Right cardiac atrium (tissue), 5 donors: ENCODE data around the gene GUCA2A. TPM values are rescaled to one million over a fixed set of nuclear protein-coding genes. Genes with fewer than 3 reads are reported as not detected.

Source experiments
- ATAC-seq, 2 donors: fragments of 200-7000 bp; cut with Tn5 transposase; one replicate each; pipeline versions ENCODE4 v1.8.0 to v1.9.1; 2020; ENCODE audit warnings: moderate library complexity in 2 of 2, mild to moderate bottlenecking in 1 of 2
- DNase-seq, 3 donors: peaks; one replicate each; pipeline ENCODE4 v3.0.0-alpha.2; 2020
- H3K27ac ChIP-seq: one replicate; pipeline ENCODE4 v1.5.1; 2013; ENCODE audit warnings: mild to moderate bottlenecking, low read length, control low read depth, moderate library complexity
- H3K27me3 ChIP-seq: one replicate; pipeline ENCODE4 v1.6.1; 2013; ENCODE audit not compliant: control insufficient read depth, insufficient read depth
- H3K4me1 ChIP-seq: one replicate; pipeline ENCODE4 v1.6.1; 2013; ENCODE audit warnings: low read length; ENCODE audit not compliant: control insufficient read depth, insufficient read depth
- H3K4me3 ChIP-seq: one replicate; pipeline ENCODE4 v1.5.1; 2013; ENCODE audit warnings: low read length, control low read depth
- H3K9me3 ChIP-seq: one replicate; pipeline ENCODE4 v1.6.1; 2013; ENCODE audit warnings: low read length; ENCODE audit not compliant: control insufficient read depth
- WGBS: extraction: QIAGEN DNeasy Blood & Tissue Kit; methylation state at CpG from one replicate; pipeline ENCODE4 v1.1.7; 2013; 5-methylcytosine and 5-hydroxymethylcytosine counted together
- intact Hi-C, 4 donors: fragments of 100-400 bp; cut with DNase I; formaldehyde crosslinking; loops; one replicate each; pipeline versions ENCODE4 v1.11.0 to v1.14.0; 2022 to 2023
- polyA plus RNA-seq: library from polyadenylated mRNA; stranded (reverse); fragments of 200-250 nt; gene quantifications from one replicate; pipeline ENCODE4 v1.2.3, GENCODE V29; 2013
- total RNA-seq, 4 donors: library from RNA; stranded (reverse); fragmentation: NEBNext Ultra II Directional; extraction: Animal tissue kit (Norgen Biotek cat#: 25700); gene quantifications; one replicate each; pipeline ENCODE4 v1.2.1, GENCODE V29; 2021
- donor health status: healthy with polysubstance abuse.
- donor health status: DM: no; HTN: yes; CAD: no.
- donor health status: DM: no; HTN: no; CAD: no.
- donor health status: DM: no; HTN: yes; CAD: no; lungs with severe emphysema.
- donor health status: DM: yes; HTN: yes; CAD: no.

The GUCA2A gene
- total and polyA plus RNA-seq, 5 donors, result not detected

DNA sequence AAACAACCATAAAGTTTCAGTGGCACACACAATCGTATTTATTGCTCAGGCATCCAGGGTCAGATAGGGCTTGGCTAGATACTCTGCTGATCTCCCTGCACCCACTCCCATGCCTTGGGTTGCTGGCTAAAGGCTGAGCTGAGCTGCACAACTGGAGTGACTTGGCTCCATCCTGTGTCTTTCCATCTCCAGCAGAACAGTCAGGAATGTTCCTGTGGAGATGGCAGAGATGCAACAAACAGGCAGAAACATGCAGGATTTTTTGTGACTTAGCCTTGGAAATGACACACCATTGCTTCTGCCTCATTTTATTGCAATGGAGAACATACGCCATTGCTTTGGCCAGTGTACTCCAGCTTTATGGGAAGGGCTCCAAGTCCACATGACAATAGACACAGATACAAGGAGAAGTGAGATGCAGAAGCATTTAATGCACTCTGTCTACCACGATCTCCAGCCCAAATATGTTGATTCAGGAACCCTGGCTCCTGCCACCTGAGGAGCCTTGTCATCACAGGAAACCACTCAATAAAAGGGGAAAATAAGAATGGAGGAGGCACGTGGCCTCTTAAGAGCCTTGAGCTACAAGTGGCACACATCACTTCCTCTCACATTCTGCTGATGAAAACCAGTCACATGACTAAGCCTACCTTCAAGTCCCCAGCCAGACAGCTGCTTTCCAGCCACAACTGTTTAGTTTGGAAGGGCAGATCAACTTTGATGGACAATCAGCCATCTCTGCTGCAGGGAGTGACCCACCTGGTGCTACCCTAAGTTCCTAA lies 21.5 kb downstream of the GUCA2A start:
- WGBS, result 33% methylated on average over 4 of the region's 4 CpGs
- ATAC-seq (no peak), DNase-seq (no peak)
- Histone ChIP-seq H3K9me3 (no peaks in the 10 kb centered on the region), H3K27me3 (no peaks in the 10 kb centered on the region), H3K27ac (no peak overlapping the region), H3K4me3 (no peak overlapping the region), H3K4me1 (no peaks in the 10 kb centered on the region)
- intact Hi-C loops, result loop anchor here in 1 of 4 donors (10.0 kb wide), 1 partner anchor 602 kb away; the partner anchor contains the start of gene CLDN19

DNA sequence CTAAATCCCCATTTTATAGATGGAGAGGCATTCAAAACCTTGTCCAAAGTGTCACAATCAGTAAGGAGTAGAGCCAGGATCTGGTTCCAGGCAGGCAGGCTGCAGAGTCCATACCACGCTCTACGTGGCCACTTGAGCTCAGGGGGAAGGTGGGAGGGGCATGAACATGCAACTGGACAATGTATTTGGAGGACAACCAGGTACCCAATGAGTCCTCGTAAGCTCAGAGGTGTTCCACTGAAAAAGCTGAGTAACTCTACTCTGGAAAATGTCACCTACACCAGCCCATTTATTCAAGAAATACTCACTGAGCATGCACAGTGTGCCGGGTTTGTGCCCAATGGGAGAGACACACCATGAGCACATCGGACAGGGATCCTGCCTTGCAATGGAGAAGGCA lies 22.6 kb downstream of the GUCA2A start:
- no peak for DNase-seq
- intact Hi-C loops, result loop anchor here in 1 of 4 donors (10.0 kb wide), 1 partner anchor 603 kb away; the partner anchor contains the start of gene CLDN19
- Histone ChIP-seq H3K9me3 (no peaks in the 10 kb centered on the region), H3K27me3 (no peaks in the 10 kb centered on the region), H3K4me3 (no peak overlapping the region), H3K4me1 (no peaks in the 10 kb centered on the region), H3K27ac (no peak overlapping the region)
- 77% methylated on average over 5 of the region's 5 CpGs for WGBS
- no peak for ATAC-seq

DNA sequence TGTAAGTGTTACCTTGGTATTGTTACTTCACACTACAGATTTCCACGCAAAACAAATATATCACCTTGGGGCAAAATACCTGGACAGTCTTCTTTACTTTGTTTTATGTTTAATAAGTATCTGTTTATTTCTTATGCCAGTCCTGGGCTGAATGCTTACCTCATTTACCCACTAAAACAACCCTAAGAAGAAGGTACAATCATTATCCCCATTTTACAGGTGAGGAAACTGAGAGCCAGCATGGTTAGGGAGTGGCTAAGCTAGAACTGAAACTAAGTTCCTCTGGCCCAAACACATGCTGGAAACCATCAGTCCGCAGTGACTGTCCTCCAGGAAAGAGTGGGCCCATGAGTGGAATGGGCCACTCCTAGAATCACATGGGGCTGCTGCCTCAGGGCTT lies 24.4 kb downstream of the GUCA2A start:
- H3K4me3 ChIP-seq, result no peak overlapping the region
- intact Hi-C loops, result loop anchor here in 1 of 4 donors (10.0 kb wide), 1 partner anchor 605 kb away; the partner anchor contains the start of gene CLDN19
- H3K9me3 ChIP-seq, result no peaks in the 10 kb centered on the region
- ATAC-seq (no peak), DNase-seq (no peak)
- WGBS, result 93% methylated on average over 2 of the region's 2 CpGs
- H3K27ac ChIP-seq, result no peak overlapping the region
- H3K27me3 ChIP-seq, result no peaks in the 10 kb centered on the region
- H3K4me1 ChIP-seq, result no peaks in the 10 kb centered on the region

DNA sequence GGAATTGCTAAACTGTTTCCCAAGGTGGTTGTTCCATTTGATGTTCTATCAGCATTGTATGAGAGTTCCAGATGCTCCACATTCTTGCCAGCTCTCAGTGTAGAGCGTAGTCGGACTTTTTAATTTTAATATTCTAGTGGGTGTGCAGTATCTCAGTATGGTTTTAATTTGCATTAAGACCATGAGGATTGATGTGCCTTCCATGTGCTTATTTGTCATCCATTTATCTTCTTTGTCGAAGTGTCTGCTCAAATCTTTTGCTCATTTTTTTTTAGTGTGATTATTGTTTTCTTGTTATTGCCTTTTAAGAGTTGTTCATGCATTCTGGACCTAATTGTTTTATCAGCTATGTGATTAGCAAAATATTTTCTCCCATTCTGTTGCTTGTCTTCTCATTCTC lies 25.1 kb downstream of the GUCA2A start:
- DNase-seq (no peak), ATAC-seq (no peak)
- no peaks in the 10 kb centered on the region for H3K27me3 ChIP-seq
- no peaks in the 10 kb centered on the region for H3K9me3 ChIP-seq
- no peak overlapping the region for H3K4me3 ChIP-seq
- 84% methylated on average over 3 of the region's 3 CpGs for WGBS
- H3K27ac ChIP-seq, result no peak overlapping the region
- intact Hi-C loops, result no loop called here
- H3K4me1 ChIP-seq, result no peaks in the 10 kb centered on the region

GRCh38 chr1:42138586-42138985 lies 26.0 kb downstream of the GUCA2A start:
- DNase-seq, result no peak
- no peak for ATAC-seq
- no peaks in the 10 kb centered on the region for H3K4me1 ChIP-seq
- no peak overlapping the region for H3K27ac ChIP-seq
- intact Hi-C loops, result no loop called here
- H3K9me3 ChIP-seq, result no peaks in the 10 kb centered on the region
- no peak overlapping the region for H3K4me3 ChIP-seq
- no peaks in the 10 kb centered on the region for H3K27me3 ChIP-seq
- 91% methylated on average over 4 of the region's 4 CpGs for WGBS

DNA sequence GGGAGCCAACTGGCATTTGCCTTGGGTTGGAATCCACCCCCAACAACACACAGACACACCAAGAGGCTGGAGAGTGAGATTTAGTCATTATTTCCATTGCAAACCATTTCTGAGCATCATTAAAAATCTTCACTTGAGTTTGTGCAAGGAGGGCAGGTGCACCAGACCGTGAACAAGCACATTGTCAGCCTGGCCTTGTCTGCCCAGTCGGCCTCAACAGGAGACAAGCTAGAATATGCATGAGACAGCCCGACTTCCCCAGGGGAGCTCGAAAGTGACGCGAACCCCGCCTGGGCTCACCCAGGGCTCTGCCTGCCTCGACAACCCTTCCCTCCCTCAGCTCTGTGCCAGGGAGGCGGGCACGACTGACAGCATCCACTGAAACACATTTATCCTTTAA lies 26.8 kb downstream of the GUCA2A start:
- ATAC-seq (no peak), DNase-seq (no peak)
- H3K9me3 ChIP-seq, result no peaks in the 10 kb centered on the region
- no peak overlapping the region for H3K27ac ChIP-seq
- intact Hi-C loops, result no loop called here
- no peaks in the 10 kb centered on the region for H3K4me1 ChIP-seq
- H3K27me3 ChIP-seq, result no peaks in the 10 kb centered on the region
- 73% methylated on average over 10 of the region's 10 CpGs for WGBS
- H3K4me3 ChIP-seq, result no peak overlapping the region

- Histone ChIP-seq H3K4me3 (no peak overlapping the region), H3K9me3 (no peaks in the 10 kb centered on the region), H3K27me3 (no peaks in the 10 kb centered on the region), H3K27ac (no peak overlapping the region), H3K4me1 (no peaks in the 10 kb centered on the region)
- ATAC-seq (no peak), DNase-seq (no peak)
- intact Hi-C loops, result no loop called here
These were observed 28.1 kb downstream of the GUCA2A start for GRCh38 chr1:42136466-42136865.

DNA sequence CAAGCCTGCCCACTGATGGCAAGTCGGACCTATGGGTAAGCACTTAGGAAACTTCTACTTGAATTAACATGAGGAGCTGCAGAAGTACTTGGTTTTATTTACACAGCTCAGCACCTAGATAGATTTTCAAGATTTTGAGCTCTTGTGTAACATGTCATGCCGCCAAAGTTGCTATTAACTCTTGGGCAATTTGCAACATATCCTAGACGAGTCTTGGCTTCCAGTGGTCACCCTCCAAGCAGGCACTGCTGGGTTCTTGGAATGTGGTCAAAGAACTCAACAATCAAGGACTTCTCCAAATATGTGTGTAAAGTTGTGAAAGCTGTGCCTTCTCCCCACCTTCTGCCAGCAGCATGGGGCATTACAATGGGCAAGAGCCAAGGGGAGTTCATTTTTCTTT lies 29.1 kb downstream of the GUCA2A start:
- Histone ChIP-seq H3K27ac (no peak overlapping the region), H3K4me3 (no peak overlapping the region), H3K4me1 (no peaks in the 10 kb centered on the region), H3K27me3 (no peaks in the 10 kb centered on the region), H3K9me3 (no peaks in the 10 kb centered on the region)
- no peak for DNase-seq
- no peak for ATAC-seq
- intact Hi-C loops, result no loop called here
- 62% methylated on average over 3 of the region's 3 CpGs for WGBS

- 84% methylated on average over 10 of the region's 10 CpGs for WGBS
- intact Hi-C loops, result no loop called here
These were observed 30.6 kb downstream of the GUCA2A start for GRCh38 chr1:42133809-42134526.

GRCh38 chr1:42133390-42133789 lies 31.2 kb downstream of the GUCA2A start:
- no peak overlapping the region for H3K4me3 ChIP-seq
- no peaks in the 10 kb centered on the region for H3K4me1 ChIP-seq
- no peak for ATAC-seq
- no peaks in the 10 kb centered on the region for H3K9me3 ChIP-seq
- no peaks in the 10 kb centered on the region for H3K27me3 ChIP-seq
- no peak overlapping the region for H3K27ac ChIP-seq
- intact Hi-C loops, result no loop called here
- DNase-seq, result no peak
- WGBS, result 87% methylated on average over 5 of the region's 5 CpGs

More at GRCh38 chr1:42133809-42134526, 30.6 kb downstream of the GUCA2A start:
- no peak overlapping the region for H3K4me3 ChIP-seq
- no peaks in the 10 kb centered on the region for H3K4me1 ChIP-seq
- DNase-seq, result no peak
- ATAC-seq, result no peak
- no peaks in the 10 kb centered on the region for H3K9me3 ChIP-seq
- no peak overlapping the region for H3K27ac ChIP-seq
- no peaks in the 10 kb centered on the region for H3K27me3 ChIP-seq

- ATAC-seq (no peak), DNase-seq (no peak)
- no peaks in the 10 kb centered on the region for H3K4me1 ChIP-seq
- H3K4me3 ChIP-seq, result no peak overlapping the region
- H3K9me3 ChIP-seq, result no peaks in the 10 kb centered on the region
- H3K27me3 ChIP-seq, result no peaks in the 10 kb centered on the region
- intact Hi-C loops, result no loop called here
- WGBS, result 73% methylated on average over 5 of the region's 5 CpGs
- H3K27ac ChIP-seq, result no peak overlapping the region
These were observed 34.4 kb downstream of the GUCA2A start for GRCh38 chr1:42130061-42130660.
